Nephron (organoid): Measurements from ENCODE around the gene CCBE1.

Experiments
- H3K27ac Mint-ChIP-seq, 3 experiments: 2 replicates each; pipeline ENCODE4 v1.8.0; 2020; ENCODE audit warnings: mixed read lengths in 3 of 3, mild to moderate bottlenecking in 2 of 3, moderate library complexity in 1 of 3
- H3K27me3 Mint-ChIP-seq: 2 replicates; pipeline ENCODE4 v1.8.0; 2021; ENCODE audit warnings: low read depth, mild to moderate bottlenecking, moderate library complexity, mixed read lengths
- H3K36me3 Mint-ChIP-seq: 2 replicates; pipeline ENCODE4 v1.8.0; 2020; ENCODE audit warnings: low read depth, mixed read lengths
- H3K4me1 Mint-ChIP-seq: 2 replicates; pipeline ENCODE4 v1.8.0; 2020; ENCODE audit warnings: mixed read lengths
- H3K4me3 Mint-ChIP-seq, 3 experiments: 2 replicates each; pipeline ENCODE4 v1.8.0; 2020; ENCODE audit warnings: mild to moderate bottlenecking in 3 of 3, mixed read lengths in 3 of 3, moderate library complexity in 2 of 3
- H3K9me3 Mint-ChIP-seq: 2 replicates; pipeline ENCODE4 v1.8.0; 2020; ENCODE audit warnings: mixed read lengths
- CTCF ChIP-seq, 3 experiments: fragments of 200-600 bp; sonication (generic); IDR thresholded peaks; one replicate each; pipeline ENCODE4 v1.5.0; 2021; ENCODE audit warnings: antibody characterized with exemption in 3 of 3; ENCODE audit not compliant: unreplicated experiment in 3 of 3

CCBE1 gene

DNA sequence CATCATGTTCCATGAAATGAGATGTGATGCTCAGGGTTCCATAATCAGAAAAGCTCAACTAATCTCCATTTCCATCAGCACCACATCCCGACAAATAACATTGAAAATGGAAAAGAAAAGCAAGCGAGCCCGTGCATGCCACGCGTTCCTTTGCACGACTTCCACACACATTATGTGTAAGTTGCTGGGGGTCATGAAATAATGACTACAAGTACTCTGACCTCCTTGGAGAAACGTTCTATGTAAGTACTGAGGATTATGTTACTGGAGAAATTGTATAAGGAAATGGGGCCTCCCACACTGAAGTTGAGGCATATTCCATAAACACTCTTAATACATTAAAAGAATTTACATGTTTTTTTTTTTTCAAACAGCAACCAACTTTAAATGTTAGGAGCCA lies 38.3 kb downstream of the CCBE1 start:
- Mint-ChIP-seq H3K4me3 (peak overlapping the region in 2 of 3 experiments; percentile 37 to 43), H3K36me3 (no peaks in the 10 kb centered on the region), H3K9me3 (no peaks in the 10 kb centered on the region), H3K4me1 (peaks cover 62% of the 10 kb centered on the region), H3K27ac (peak overlapping the region; percentile 84 to 88 (median 86)), H3K27me3 (peaks cover 3% of the 10 kb centered on the region)
- TF ChIP-seq CTCF (IDR thresholded peaks at IDR 0.05; ENCODE audit: unreplicated experiment in 3 of 3) = no peak

DNA sequence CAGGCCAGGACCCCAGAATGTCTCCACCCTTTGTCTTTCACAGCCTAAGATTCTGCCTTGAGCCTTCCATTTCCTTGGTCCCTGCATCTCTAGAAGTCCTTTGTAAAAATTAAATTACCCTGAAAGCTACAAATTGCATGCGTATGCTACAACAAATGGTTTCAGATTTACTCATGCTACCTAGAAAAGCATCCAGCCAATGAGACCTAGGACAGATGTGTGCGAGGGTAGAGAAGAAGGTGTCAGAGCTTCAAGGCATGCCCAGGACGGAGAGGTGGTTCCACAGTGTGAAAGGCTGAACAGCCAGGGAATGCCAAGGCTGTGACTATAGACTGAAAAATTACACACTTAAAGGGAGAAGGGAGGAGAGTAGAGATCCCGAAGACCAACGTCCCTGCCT lies 40.2 kb downstream of the CCBE1 start:
- Mint-ChIP-seq H3K4me1 (peaks cover 63% of the 10 kb centered on the region), H3K27ac (peak overlapping the region; percentile 90 to 96 (median 91)), H3K27me3 (peaks cover 3% of the 10 kb centered on the region), H3K4me3 (peak overlapping the region; percentile 10 to 41 (median 10)), H3K36me3 (no peaks in the 10 kb centered on the region), H3K9me3 (no peaks in the 10 kb centered on the region)
- no peak for TF ChIP-seq CTCF (IDR thresholded peaks at IDR 0.05; ENCODE audit: unreplicated experiment in 3 of 3)

DNA sequence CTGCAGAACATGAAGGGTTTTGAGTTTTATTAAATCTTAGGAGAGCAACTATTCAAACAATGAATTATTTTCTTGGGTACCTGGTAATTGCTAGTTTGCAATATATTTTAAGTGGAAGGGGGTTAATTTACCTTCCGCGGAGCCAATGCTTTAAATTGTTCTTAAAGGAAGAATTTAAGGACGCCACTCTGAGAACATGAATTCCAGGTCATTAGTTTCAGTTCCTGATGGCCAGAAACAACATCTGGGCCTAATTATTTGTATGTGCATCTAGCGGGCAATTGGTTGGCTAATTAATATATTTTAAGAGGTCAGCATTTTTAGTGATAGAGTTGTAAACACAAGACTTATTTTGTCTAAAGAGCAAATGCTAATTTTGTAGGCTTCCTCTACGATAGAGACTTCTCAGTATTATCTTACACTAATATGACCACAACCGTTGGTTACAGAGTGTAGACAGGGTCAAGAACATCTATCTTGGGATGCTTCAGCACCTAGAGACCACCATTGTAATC lies 40.8 kb downstream of the CCBE1 start:
- TF ChIP-seq CTCF (IDR thresholded peaks at IDR 0.05; ENCODE audit: unreplicated experiment in 3 of 3) = no peak
- no peaks in the 10 kb centered on the region for H3K9me3 Mint-ChIP-seq
- H3K36me3 Mint-ChIP-seq = peaks cover 3% of the 10 kb centered on the region
- peak overlapping the region in 2 of 3 experiments; percentile 16 to 17 for H3K4me3 Mint-ChIP-seq
- H3K27me3 Mint-ChIP-seq = peaks cover 3% of the 10 kb centered on the region
- peak overlapping the region; percentile 90 to 96 (median 91) for H3K27ac Mint-ChIP-seq
- peaks cover 63% of the 10 kb centered on the region for H3K4me1 Mint-ChIP-seq

DNA sequence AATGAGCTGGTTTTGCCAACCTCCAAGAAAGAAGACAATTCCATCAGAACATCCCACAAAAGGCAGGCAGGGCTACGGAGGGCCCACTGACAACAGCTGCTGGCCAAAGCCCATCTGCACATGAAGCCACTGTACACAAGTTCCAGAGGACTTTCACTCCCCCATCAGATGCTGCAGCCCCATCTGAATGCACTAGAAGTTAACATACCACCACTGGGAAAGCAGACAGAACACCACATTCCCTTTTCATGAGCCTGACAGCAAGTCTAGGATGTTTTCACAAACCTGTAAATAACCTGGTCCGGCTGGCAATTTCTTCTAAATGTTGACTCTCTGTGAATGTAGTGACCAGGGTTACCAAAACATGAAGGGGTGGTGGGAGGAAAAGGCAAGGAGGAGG lies 41.5 kb downstream of the CCBE1 start:
- Mint-ChIP-seq H3K9me3 (no peaks in the 10 kb centered on the region), H3K4me1 (peaks cover 59% of the 10 kb centered on the region), H3K36me3 (peaks cover 4% of the 10 kb centered on the region), H3K27me3 (peaks cover 5% of the 10 kb centered on the region), H3K27ac (peak overlapping the region; percentile 90 to 96 (median 91)), H3K4me3 (peak overlapping the region in 1 of 3 experiments; percentile 26)
- no peak for TF ChIP-seq CTCF (IDR thresholded peaks at IDR 0.05; ENCODE audit: unreplicated experiment in 3 of 3)

DNA sequence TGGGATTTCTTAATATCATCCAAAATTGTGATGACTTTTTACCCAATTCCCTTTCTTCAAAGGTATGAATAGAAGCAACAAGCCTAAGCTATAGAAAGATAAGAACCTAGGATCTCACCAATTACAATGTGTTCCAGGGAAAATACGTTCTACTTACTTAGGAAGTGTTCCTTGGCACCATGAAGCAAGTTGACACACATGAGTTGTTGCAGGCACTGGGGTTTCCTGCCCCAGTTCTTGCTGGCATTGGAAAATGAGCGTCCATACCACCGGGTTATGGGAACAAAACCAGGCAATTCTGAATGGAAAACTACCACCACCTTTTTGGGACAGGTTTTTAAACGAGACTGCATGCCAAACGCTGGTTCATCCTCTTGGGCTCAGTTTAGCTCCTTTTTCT lies 46.2 kb downstream of the CCBE1 start:
- TF ChIP-seq CTCF (IDR thresholded peaks at IDR 0.05; ENCODE audit: unreplicated experiment in 3 of 3) = no peak
- Mint-ChIP-seq H3K9me3 (no peaks in the 10 kb centered on the region), H3K36me3 (peaks cover 7% of the 10 kb centered on the region), H3K4me3 (no peak overlapping the region), H3K4me1 (peaks cover 51% of the 10 kb centered on the region), H3K27ac (peak overlapping the region; percentile 64 to 86 (median 72)), H3K27me3 (peaks cover 3% of the 10 kb centered on the region)

GRCh38 chr18:59650266-59650820 lies 46.9 kb downstream of the CCBE1 start:
- peaks cover 3% of the 10 kb centered on the region for H3K27me3 Mint-ChIP-seq
- H3K4me3 Mint-ChIP-seq = no peak overlapping the region
- H3K27ac Mint-ChIP-seq = peak overlapping the region; percentile 64 to 86 (median 72)
- peaks cover 43% of the 10 kb centered on the region for H3K4me1 Mint-ChIP-seq
- peaks cover 7% of the 10 kb centered on the region for H3K36me3 Mint-ChIP-seq
- no peak for TF ChIP-seq CTCF (IDR thresholded peaks at IDR 0.05; ENCODE audit: unreplicated experiment in 3 of 3)
- H3K9me3 Mint-ChIP-seq = no peaks in the 10 kb centered on the region
